ENCODE results near the gene KLHL24. TPM values are rescaled to one million over a fixed set of nuclear protein-coding genes. Genes with fewer than 3 reads are reported as not detected.

KLHL24 gene
- total RNA-seq, 1 experiment from 2014 or later = 33.9 TPM

DNA sequence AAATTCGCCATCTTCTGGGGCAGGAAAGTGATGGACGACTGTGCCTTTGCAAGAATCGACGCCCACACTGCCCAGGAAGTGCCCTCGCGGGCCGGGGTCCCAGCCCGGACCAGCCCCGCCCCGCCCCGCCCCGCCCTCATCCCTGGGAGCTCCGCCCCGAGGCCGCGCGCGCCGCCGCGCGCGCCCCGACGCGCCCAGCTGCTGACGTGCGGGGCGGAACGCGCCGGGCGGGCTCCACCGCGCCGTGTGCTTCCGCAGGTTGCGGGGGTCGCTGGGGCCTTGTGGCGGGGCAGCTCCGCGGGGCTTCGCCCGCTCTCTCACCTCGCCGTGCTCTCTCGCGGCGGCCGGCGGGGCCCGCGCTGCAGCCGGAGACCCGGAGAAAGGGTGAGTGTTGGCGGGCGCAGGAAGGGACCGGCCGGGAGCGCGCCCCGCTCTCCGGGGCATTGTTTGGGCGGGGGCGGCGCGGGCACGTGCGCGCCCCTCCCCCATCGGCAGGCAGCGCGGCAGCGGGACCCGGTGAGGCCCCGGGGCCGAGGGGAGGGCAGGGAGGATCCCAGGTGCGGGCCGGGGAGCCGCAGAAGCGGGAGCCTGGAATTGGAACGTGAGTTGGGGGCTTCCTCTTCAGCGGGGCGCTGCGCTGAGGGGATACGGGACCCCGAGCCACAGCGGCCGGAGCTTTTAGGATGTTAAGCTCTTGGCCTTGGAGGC, 62.3 kb downstream of the KLHL24 start, which contains the start of gene YEATS2 (continued):
- TF ChIP-seq PRDM15 (CRISPR knock-in tag; IDR thresholded peaks at IDR 0.05) (no peak), TP53 (CRISPR knock-in tag; IDR thresholded peaks at IDR 0.05) (peak; percentile 88; the same call in 1 of the 2 replicates), TEAD4 (CRISPR knock-in tag; IDR thresholded peaks at IDR 0.05) (peak; percentile 22; the same call in 1 of the 2 replicates), KAT7 (CRISPR knock-in tag; IDR thresholded peaks at IDR 0.05; ENCODE audit: borderline replicate concordance) (peak; percentile 99), ZBTB43 (CRISPR knock-in tag; IDR thresholded peaks at IDR 0.05) (no peak), E2F1 (CRISPR knock-in tag; IDR thresholded peaks at IDR 0.05) (no peak), JAZF1 (CRISPR knock-in tag; IDR thresholded peaks at IDR 0.05) (no peak), RORB (CRISPR knock-in tag; IDR thresholded peaks at IDR 0.05) (no peak), MXD4 (CRISPR knock-in tag; IDR thresholded peaks at IDR 0.05; ENCODE audit: borderline replicate concordance) (no peak), AR (CRISPR knock-in tag; IDR thresholded peaks at IDR 0.05) (no peak), NR1H2 (CRISPR knock-in tag; IDR thresholded peaks at IDR 0.05) (no peak), HMGA2 (CRISPR knock-in tag; IDR thresholded peaks at IDR 0.05) (no peak), FOXK1 (CRISPR knock-in tag; IDR thresholded peaks at IDR 0.05) (peak; percentile 79), ZNF423 (CRISPR knock-in tag; IDR thresholded peaks at IDR 0.05) (0 out of 2 replicates have a peak, but pooled peaks have one; percentile 24)

DNA sequence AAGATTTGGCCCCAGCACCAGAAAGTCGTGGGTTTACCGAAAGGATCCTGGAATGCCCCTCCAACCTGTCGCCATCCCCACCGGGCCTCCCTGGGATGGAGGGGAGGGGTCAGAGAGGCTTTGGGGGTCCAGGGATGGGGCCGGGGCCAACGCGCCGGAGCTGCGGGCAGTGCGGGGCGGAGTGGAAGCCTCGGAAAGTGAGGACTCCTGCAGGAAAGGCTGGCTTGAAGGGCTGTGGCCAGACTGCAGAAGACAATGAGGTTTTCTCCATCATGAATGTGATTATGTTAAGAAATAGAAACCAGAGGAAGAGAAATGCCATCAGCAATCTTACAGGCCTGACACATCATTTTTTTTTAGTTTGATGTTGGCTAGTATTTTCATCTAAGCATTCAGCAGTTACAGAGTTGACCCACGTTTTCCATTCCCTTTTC, 62.9 kb downstream of the KLHL24 start:
- H3K36me3 Mint-ChIP-seq = peaks cover 5% of the 10 kb centered on the region
- POLR2A ChIA-PET = interaction anchor here (0.6 to 2.1 kb wide), 3 partner anchors 62 to 281 kb away, joined by 4 to 9 read pairs (median 7); partner anchors contain the start of gene KLHL24
- H3K4me3 Mint-ChIP-seq = peak overlapping the region; percentile 82
- no peak for DNase-seq (ENCODE audit: low spot score)
- CTCF ChIA-PET = interaction anchor here (0.7 kb wide), 2 partner anchors 62 to 218 kb away, joined by 3 to 4 read pairs; no protein-coding TSS in a partner anchor
- H3K9me3 Mint-ChIP-seq = no peaks in the 10 kb centered on the region
- TF ChIP-seq, protein P1, sequence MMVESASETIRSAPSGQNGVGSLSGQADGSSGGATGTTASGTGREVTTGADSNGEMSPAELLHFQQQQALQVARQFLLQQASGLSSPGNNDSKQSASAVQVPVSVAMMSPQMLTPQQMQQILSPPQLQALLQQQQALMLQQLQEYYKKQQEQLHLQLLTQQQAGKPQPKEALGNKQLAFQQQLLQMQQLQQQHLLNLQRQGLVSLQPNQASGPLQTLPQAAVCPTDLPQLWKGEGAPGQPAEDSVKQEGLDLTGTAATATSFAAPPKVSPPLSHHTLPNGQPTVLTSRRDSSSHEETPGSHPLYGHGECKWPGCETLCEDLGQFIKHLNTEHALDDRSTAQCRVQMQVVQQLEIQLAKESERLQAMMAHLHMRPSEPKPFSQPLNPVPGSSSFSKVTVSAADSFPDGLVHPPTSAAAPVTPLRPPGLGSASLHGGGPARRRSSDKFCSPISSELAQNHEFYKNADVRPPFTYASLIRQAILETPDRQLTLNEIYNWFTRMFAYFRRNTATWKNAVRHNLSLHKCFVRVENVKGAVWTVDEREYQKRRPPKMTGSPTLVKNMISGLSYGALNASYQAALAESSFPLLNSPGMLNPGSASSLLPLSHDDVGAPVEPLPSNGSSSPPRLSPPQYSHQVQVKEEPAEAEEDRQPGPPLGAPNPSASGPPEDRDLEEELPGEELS (CRISPR knock-in tag; IDR thresholded peaks at IDR 0.05) = 0 out of 2 replicates have a peak, but pooled peaks have one; percentile 5
- TF ChIP-seq TEAD1 (CRISPR knock-in tag; IDR thresholded peaks at IDR 0.05) (0 out of 2 replicates have a peak, but pooled peaks have one; percentile 3), SOX15 (CRISPR knock-in tag; IDR thresholded peaks at IDR 0.05) (no peak)
- peaks cover 40% of the 10 kb centered on the region for H3K4me1 Mint-ChIP-seq
- peak; percentile 33 for ATAC-seq
- peak overlapping the region; percentile 64; the same call in 1 of the 2 replicates for H3K27ac Mint-ChIP-seq
- no peaks in the 10 kb centered on the region for H3K27me3 Mint-ChIP-seq (ENCODE audit: low read depth)

Measured in WTC11 (cell line).